AG08396 (cell line): ENCODE results near the gene PTPRK.
"Not testable (repeated sequence)": the region's sequence is repeated elsewhere in the genome, so short reads cannot be mapped to it uniquely, and the experiment has no call there.

Source experiments
- DNase-seq: peaks from one replicate; pipeline ENCODE4 v3.0.0; 2012; ENCODE audit warnings: low spot score, mixed read lengths

Gene PTPRK

DNA sequence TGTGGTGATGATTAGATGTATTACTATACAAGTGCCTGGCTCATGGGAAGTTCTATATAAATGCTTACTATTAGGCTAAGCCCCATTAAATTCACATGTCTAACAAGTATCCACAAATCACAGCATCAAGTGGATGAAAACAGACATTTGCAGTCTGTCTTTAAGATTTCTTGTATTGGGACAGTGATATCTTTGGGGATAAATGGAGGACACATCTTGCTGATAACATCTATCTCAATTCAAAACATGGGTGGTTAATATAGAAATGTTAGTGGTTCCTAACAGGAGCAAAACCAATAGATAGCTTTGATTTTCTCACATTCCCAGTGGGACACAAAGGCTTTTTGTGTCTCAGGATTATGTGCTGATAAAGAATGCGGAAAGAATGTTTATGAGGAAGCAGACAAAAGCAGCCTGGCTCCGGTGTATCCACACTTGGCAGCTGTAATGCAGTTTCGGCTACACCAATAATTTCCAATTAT, 29.3 kb downstream of the PTPRK start:
- DNase-seq = no peak

DNA sequence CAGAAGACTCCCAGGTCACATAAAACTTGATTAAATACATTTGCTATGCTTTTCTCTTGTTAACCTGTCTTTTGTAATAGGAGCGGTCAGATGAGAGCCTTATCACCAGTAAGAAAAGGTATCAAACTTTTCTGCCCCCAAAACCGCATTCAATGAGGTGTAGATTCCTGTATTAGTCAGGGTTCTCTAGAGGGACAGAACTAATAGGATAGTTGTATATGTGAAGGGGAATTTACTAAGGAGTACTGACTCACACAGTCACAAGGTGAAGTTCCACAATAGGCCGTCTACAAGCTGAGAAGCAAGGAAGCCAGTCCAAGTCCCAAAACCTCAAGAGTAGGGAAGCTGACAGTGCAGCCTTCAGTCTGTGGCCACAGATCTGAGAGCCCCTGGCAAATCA, 32.7 kb downstream of the PTPRK start:
- no peak for DNase-seq

DNA sequence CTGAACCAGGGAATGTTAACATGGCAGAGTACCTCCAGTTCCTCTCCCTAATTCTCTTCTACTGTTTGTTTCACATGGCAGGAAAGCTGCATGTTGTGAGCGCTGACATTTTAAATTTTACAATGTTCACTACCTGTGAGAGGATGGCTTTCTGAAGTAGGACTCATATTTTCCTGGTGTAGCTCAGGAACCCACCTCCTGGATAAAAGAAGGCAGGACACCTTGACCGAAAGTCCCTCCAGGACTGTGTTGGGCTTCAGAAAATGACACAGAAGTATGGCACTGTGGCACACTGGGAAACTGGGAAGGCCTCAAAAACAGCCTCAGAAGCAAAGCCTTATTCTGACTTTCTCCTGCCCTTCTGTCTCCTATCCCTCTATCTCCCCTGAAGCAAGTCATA, 33.3 kb downstream of the PTPRK start:
- no peak for DNase-seq

DNA sequence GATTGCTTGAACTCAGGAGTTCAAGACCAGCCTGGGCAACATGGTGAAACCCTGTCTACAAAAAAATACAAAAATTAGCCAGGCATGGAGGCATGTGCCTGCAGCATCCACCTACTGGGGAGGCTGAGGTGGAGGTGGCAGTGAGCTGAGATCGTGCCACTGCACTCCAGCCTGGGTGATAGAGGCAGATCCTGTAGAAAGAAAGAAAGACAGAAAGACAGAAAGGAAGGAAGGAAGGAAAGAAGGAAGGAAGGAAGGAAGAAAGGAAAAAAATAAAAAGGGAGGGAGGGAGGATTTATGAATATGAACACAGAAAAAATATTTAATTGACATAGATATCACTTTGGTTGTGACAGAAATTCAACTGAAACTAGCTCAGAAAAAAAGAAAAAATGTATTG, 33.8 kb downstream of the PTPRK start:
- DNase-seq = not testable (repeated sequence)

DNA sequence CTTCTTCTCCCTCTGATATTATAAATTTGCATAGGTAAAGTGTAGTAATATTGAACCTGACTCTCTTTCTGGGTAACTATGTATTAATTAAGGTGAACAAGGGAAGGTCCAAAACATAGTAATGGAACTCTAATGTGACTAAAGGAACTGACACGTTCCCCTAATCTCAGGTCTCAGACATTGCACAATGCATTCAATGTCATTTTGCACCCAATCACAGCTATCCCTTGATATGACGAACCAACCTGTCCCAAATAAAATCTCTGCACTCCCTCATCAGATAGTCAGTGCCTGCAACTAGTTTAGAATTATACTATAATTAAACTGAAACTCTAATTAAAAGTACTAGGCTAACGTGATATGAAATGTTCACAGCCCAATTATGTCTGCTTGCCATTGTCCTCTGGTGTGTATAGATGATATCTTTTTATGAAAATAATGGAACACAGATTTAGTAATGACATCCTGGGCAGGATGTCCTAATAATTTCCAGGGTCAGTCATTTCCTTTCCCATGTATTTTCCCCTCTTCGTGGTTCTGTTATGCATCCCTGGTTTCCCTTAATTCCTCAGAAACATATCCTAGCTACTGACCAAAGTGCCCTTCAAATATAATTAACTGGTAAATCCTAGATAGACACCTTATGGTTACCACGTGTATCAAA, 36.8 kb downstream of the PTPRK start:
- DNase-seq = no peak

DNA sequence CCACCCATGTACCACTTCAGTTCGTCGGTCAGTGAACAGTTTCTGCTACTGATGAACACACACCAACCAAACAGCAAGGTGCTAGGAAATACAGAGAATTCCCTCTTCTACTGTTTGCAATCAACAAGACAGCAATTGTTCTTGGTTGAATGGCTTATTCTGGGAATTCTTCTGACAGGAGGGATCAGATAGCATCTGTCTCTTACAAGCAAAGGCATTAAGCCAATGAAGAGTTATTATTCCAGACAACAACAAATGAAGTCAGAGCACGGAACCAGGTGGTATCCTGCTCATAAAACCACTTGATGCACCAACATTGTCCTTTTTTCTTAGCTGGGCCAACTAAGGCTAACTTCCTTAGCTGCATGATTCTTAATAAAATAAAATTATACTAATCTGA, 37.8 kb downstream of the PTPRK start:
- DNase-seq = no peak

DNA sequence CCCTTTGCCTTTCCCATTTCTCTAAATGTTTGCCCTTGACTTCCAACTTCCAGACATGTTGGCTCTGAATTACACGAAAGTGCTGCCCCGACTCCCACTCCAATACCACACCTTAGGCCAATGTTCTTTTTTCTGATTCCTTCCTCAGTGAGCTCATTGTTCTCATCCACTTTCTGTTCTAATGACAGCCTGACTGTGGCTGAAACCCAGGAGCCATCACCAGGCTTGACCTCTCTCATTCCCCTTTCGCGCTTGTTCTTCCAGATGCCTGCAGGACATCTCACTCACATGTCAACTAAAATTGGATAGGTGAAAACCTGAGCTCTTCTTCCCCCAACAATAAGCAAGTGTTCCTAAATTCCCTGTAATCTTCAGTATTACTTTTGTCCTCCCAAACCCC, 40.4 kb downstream of the PTPRK start:
- no peak for DNase-seq

DNA sequence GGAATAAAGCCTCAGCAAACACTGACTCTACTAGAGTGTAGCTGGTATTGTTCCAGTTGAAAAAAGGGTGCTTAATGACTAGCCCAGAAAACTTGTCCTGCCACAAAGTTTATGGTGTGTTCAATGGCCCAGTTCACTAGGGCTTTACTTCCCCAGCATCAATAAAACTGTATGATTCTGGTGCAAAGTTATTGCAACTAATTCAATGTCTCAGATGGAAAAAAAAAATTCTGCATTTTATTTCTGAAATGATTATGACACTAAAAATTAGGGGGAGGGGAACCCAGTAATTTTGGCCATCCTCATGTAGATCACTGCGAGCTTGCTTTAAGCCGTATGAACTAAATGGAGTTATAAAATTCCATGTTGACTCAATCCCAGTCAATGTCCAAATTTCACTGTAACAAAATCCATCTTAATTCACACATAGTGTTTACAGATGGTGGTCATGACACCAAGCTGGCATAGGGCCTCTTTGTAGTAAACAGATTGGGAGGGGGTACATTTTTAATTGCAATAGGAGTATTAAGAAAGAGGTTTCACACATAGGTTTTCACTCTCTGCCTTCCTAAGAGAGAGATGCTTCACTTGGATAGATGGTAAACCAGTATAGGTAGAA, 41.2 kb downstream of the PTPRK start:
- DNase-seq = no peak

DNA sequence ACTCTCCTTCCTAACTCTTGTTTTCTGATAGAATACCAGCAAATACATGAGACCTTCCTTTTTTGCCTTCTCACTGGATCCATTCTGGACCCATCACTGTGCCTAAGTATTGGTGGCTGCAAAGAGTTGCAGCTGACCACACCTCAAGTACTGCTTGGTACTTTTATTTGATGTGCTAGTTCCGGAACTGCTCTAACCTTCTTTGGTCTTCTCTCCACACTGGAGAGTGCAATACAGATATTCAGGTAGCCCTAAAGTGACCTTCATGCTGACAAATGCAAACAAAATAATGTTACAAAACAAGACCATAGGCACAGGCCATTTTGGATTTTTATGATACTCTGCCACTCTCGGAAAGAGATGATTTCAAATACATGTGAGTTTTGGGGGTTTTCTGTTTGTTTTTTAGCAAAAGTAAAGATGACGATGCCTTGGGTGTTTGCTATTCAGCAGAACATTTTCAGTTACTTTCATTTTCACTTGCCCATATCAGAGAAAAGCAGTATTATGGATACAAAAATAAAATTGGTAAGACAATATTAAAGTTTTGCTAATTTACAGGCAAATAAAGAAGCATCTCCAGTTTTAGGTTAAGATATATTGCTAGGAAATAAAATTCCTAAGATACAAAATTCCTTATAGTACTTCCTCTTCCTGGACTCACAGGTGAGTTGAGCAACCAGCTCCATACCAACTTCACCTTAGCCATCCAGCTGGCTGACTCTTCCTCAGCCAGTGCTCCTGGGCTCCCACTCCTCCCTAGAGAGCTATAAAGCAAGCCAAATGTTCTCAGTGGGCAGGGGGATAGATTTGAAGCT, 42.0 kb downstream of the PTPRK start:
- no peak for DNase-seq

DNA sequence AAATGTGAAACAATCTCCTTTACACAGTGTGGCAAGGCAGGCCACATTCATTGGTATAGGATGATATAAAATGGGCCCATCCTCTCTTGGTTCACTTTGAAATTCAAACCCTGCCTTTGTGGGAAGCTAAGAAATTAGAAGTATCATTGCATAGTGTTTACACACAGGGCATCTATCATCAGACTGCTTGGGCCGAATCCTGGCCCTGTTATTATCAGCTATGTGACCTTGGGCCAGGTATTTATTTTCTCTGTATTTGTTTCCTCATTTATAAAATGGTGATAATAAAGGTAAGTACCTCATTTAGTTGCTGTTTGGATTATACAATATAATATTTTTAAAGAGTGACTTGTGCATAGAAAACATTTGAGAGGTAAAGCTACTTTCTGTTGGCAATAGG, 45.5 kb downstream of the PTPRK start:
- no peak for DNase-seq

DNA sequence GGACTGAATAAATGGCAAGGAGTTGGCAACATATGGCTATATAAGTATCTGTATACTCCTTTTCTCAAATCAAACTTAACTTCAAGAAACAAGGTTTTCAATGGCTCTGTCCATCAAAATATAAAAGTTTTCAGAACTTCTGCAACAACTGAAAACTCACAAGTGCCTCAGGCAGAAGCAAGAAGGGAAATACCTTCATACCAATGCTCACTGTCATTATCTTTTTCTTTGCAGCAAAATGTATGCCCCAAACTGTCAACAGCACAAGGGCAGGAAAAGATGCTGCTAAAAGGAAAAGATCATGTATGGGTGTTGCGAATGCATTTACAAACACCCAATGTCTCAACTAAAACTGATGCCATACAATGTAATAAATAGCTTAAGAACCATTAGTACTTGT, 45.9 kb downstream of the PTPRK start:
- no peak for DNase-seq

DNA sequence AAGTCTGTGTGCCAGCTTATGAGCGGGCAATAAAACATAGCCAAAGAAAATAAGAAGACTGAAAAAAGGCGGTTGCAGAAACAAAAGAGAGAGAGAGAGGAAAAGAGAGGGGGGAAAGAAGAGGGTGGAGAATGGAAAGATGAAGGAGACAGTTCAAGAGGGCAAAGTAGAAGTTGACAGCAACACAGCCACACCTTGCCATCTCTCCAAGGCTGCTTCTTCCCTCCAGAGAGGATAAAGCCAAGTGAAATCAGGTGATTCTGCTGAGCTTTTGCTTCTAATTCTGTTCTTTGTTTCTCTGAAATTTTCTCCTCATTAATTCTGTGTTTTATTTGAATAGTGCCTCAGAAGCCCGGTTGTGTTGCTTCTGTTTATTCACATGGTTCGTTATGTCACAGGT, 48.5 kb downstream of the PTPRK start:
- no peak for DNase-seq

DNA sequence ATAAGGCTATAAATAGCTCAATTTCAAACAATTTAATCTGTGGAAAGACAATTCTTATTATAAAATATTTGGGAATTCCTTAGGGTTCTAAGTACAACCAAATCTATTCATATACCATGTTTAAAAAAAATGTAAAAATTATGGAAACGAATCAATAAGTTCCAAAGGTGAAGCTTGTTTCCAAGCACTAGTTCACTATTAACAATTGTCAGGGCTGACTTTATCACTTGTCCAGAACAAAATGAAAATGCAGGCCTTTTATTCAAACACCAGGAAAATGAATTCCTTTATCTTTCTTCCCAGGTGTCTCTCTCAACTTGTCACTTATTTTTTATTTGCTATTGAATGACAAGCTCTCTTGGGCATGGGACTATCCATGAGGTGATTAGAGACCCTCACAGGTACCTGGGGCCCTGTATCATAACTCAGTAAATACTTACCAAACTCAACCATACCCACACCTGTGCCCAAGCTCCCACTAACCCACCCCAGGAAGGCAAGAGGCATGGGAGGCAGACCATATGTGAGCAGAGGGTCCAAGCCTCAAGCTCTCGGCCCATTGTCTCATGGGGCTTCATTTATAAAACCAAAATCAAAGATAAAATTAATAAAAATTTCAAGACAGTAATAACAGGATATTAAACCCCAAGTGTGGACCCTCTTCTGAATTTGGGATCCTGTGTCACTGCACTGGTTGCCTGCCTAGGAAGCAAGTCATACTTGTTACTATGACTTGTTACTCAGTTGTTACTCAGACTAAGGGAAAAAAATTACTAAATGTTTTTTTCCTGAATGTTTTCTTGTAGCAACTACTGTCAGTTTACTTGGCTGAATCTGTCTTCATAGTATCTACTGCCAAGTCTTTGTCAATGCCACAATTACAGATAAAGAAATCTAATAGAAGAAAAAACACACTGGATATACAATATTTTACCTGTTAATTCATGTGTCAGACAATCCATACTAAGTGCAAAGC, 54.7 kb downstream of the PTPRK start:
- DNase-seq = no peak

DNA sequence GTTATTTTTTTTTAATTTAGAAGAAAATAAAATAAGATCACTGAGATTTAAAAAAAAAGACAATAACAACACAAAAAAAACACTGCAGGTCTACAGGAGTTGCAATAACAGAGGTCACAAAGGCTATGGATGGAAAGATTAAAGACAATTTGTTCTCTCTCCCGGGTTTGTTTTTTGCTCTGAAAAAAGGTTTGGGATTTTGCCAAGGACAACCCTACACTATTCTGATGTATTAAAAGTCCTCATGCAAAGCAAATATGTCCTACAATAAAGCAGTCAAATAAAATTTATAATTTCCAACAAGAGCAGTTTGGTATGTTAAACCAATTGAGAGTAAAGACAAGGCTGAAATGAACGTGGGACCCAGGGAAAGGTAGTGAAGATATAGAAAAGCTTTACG, 55.6 kb downstream of the PTPRK start:
- no peak for DNase-seq

DNA sequence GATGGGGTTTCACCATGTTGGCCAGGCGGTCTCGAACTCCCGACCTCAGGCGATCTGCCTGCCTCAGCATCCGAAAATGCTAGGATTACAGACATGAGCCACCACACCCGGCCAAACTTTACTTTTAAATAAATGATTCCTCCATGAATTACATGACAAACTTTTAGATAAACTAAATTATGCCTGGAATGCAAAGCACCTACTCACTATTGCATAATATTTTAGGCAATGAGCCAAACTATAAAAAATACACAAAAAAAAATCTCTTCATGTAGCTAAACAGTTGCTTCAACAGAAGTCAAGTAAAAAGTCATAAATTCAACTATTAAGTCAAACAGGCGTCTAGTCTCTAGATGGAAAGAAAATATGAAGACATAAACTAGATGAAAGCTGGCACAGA, 56.5 kb downstream of the PTPRK start:
- DNase-seq = no peak

DNA sequence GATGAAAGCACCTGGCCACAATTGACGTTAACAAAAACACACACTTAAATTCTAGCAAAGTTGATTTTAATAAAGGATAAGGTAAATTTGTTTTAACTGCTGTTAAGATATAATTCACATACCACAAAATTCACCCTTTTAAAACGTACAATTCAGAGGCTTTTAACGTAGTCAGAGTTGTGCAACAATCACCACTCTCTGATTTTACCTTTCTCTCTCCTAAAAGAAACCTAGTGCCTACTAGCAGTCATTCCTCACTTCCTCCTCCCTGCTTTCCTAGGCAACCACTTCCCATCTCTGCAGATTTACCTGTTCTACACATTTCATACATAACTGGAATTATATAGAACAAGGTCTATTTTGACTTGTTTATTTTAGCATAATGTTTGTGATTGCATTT, 58.9 kb downstream of the PTPRK start:
- no peak for DNase-seq

DNA sequence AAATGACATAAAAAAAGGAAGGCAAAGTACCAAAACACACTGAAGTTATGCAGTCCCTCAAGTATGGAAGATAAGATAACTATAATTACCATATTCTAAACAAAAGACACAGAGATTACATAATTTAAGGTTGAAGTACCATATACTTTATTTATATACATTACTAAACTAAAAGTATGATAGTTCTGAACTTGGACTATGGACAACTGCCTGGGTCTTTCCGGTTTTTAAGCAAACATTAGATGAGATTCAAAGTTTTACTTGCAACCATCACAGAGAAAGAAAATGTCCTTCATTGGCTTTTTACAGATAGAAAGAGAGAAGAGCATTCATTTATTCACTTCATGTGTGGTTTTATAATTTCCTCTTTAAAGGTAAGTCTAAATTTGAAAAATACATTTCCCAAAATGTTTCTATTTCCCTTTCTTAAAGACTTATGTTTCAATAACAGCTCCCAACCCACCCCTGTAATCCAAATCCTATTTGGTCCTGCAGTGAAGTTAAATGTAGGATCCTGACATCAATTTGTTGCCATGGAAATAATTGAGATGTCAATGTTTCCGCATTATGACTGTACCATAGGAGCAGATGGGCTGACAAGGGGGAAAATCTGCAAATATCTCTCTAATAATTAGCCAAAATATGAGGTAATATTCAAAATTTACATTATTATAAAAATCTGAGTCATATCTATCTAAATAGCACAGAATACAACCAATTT, 63.7 kb downstream of the PTPRK start:
- DNase-seq = no peak

DNA sequence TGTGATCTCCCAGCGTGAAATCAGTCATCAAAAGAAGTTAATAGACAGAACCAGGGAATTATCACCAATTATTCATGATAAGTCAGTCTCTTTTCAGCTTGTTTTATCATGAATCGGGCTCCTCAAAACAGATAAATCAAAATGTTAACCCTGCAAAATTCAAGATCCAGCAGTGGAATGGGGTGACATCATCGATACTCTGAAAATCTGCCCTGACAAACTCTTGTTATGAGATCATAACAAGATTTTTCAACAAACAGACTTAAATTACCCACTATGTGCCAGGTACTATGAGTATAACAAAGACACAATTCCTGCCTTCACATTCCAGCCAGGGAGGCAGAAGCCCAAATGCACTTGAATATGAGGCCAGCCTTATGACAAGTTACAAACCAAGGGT, 64.4 kb downstream of the PTPRK start:
- DNase-seq = no peak

DNA sequence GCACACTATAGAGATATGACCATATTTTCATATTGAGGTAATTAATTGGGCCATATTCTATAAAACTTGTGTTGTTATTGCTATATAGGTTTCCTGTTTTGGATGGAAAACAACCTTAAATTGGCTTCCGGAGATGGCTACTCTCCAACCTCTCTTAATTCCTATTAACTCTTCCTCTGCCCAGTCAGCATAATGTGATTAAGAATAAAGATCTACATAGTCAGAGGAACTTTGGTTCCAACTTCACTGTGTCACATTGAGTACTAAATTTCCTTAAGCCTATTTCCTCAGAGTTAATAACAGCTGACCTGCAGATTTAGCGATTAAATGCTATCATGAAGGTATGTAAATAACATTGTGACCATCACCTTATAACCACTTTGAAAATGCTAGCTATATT, 67.7 kb downstream of the PTPRK start:
- DNase-seq = no peak

DNA sequence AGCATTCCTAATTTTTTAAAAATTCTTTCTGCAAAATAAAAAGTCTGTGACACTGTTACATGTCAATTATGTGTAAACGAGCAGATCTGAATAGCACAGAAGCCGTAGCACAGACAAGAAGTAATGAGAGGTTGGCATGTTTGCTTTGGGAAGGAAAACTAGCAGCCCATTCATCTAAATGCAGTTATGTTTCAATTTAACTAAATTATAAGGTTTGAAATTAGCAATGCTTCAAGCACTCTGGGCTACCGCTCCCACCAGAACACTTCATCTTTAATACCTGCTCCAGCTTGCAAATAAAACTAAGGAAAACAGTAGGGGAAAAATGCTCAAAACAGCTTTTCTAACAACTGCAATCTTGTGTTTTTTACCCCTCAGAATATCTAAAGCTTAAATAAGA, 73.9 kb downstream of the PTPRK start:
- DNase-seq = no peak

DNA sequence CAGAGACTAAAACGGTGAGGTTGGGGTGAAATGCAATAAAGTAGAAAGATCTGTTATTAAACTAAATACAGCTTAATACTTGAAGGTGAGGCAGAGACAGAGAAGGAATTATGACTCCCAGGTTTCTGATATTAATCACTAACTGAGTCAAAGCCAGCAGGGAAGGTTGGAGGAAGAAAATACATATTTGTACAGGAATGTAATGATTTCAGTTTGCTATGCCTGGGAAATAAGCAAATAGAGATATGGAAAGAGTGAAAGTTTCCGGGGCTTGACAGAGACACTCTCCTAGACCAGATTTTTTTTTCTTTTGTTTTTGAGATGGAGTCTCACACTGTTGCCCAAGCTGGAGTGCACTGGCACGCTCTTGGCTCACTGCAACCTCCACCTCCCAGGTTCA, 76.8 kb downstream of the PTPRK start:
- DNase-seq = no peak
